ENCODE measurements around the gene SFXN5. TPM values are rescaled to one million over a fixed set of nuclear protein-coding genes. Genes with fewer than 3 reads are reported as not detected.

The SFXN5 gene
- polyA plus RNA-seq, 1 donor (not counting 4 experiments of a cell fraction or from before 2014, with no cell fraction given) = 6.3 TPM

DNA sequence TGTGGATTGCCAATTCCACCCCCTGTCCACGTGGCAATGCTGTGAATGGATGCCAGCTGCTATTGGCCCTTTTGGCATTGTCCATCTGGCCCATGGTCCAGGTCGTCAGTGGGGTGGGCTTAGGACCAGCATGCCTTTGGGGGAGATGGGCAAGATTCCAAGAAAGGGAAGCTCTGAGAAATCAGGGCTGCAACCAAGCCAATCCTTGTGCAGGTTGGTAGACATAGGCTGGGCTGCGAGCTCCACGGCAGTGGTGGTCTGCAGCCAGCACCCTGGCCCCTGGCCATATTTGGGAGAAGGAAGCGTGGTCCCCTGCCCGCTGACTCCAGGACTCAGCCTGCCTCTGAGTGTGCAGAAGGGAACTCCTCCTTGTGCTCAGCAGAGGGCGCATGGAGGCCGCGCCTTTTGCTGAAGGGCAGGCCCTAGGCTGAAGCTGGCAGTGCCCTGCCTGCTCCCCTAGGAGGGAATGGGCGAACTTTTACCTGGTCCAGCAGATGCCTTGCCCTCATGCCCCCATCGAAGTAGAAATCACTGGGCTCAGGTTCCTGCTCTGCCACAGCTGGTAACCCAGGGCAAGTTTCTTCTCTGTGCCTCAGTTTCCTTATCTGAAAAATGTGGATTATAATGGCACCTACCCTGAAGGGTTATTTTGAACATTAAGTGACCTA is 178.9 kb downstream of the SFXN5 start:
- H3K9me3 ChIP-seq (ENCODE audit: control insufficient read depth, low read depth, low read length) = no peaks in the 10 kb centered on the region
- peaks cover 2% of the 10 kb centered on the region for H3K79me2 ChIP-seq (ENCODE audit: control insufficient read depth, insufficient read depth, low read length)
- DNase-seq (ENCODE audit: low read depth, low spot score) (no peak), FAIRE-seq (no peak)
- H3K4me3 ChIP-seq (ENCODE audit: control insufficient read depth in 2 of 3, extremely low read depth in 1 of 3, insufficient read depth in 2 of 3, low read depth in 1 of 3, low read length in 3 of 3) = no peak overlapping the region
- peaks cover 35% of the 10 kb centered on the region for H3K4me1 ChIP-seq (ENCODE audit: control insufficient read depth, extremely low read depth, insufficient read depth, low read length)
- dilution Hi-C loops (cut with MboI; ENCODE audit: extremely low pct_ligation_motif_present, low sequenced_read_pairs) = no loop called here
- TF ChIP-seq EZH2 (IDR thresholded peaks at IDR 0.05; ENCODE audit: low read length) = no peak
- TF ChIP-seq, protein P1, sequence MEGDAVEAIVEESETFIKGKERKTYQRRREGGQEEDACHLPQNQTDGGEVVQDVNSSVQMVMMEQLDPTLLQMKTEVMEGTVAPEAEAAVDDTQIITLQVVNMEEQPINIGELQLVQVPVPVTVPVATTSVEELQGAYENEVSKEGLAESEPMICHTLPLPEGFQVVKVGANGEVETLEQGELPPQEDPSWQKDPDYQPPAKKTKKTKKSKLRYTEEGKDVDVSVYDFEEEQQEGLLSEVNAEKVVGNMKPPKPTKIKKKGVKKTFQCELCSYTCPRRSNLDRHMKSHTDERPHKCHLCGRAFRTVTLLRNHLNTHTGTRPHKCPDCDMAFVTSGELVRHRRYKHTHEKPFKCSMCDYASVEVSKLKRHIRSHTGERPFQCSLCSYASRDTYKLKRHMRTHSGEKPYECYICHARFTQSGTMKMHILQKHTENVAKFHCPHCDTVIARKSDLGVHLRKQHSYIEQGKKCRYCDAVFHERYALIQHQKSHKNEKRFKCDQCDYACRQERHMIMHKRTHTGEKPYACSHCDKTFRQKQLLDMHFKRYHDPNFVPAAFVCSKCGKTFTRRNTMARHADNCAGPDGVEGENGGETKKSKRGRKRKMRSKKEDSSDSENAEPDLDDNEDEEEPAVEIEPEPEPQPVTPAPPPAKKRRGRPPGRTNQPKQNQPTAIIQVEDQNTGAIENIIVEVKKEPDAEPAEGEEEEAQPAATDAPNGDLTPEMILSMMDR (optimal IDR thresholded peaks at IDR 0.05 in 1 of 3, IDR thresholded peaks at IDR 0.05 in 1 of 3, conservative IDR thresholded peaks at IDR 0.05 in 1 of 3; ENCODE audit: extremely low read depth in 1 of 3, insufficient read depth in 2 of 3, low read length in 3 of 3) = peak in 2 of 3 experiments; percentile 70 to 79
- no peak overlapping the region for H3K4me2 ChIP-seq (ENCODE audit: control insufficient read depth, extremely low read depth, insufficient read depth, low read depth, low read length)
- no peak overlapping the region for H3K9ac ChIP-seq (ENCODE audit: control insufficient read depth, extremely low read depth, insufficient read depth, low read length)
- no peaks in the 10 kb centered on the region for H3K9me1 ChIP-seq (ENCODE audit: control insufficient read depth, extremely low read depth, insufficient read depth, low read length)
- peaks cover 3% of the 10 kb centered on the region for H3K27me3 ChIP-seq (ENCODE audit: control insufficient read depth, extremely low read depth, insufficient read depth, low read length)
- peaks cover 5% of the 10 kb centered on the region for H4K20me1 ChIP-seq (ENCODE audit: control insufficient read depth, extremely low read depth, insufficient read depth, low read length)
- no peak overlapping the region for H3K27ac ChIP-seq (ENCODE audit: control insufficient read depth, insufficient read depth, low read length)
- peaks cover 12% of the 10 kb centered on the region in 2 experiments for H3K36me3 ChIP-seq (ENCODE audit: control insufficient read depth in 2 of 2, extremely low read depth in 1 of 2, insufficient read depth in 2 of 2, low read length in 2 of 2)
- no peak overlapping the region for H2AFZ ChIP-seq (ENCODE audit: control insufficient read depth, low read length)

Other genes with a start within 250 kb of the SFXN5 start
- gene EXOC6B, start 245.7 kb downstream of the SFXN5 start, polyA plus RNA-seq = 35.7 to 43.3 TPM (median 37.3 TPM) in 3 replicates
- gene SPR, start 184.3 kb downstream of the SFXN5 start, polyA plus RNA-seq = 25.1 to 33.9 TPM (median 26.0 TPM) in 3 replicates
- gene EMX1, start 154.2 kb downstream of the SFXN5 start, polyA plus RNA-seq = not detected in 3 replicates
- 39.7 to 41.2 TPM (median 40.1 TPM) in 3 replicates for gene RAB11FIP5, start 41.2 kb upstream of the SFXN5 start, polyA plus RNA-seq
- not detected in 3 replicates for gene NOTO, start 130.9 kb upstream of the SFXN5 start, polyA plus RNA-seq
- gene SMYD5, start 142.5 kb upstream of the SFXN5 start, polyA plus RNA-seq = 18.6 to 24.2 TPM (median 19.8 TPM) in 3 replicates
- gene PRADC1, start 161.5 kb upstream of the SFXN5 start, polyA plus RNA-seq = 7.5 to 13.1 TPM (median 8.2 TPM) in 3 replicates
- 329 to 378 TPM (median 357 TPM) in 3 replicates for gene CCT7, start 162.6 kb upstream of the SFXN5 start, polyA plus RNA-seq
- gene FBXO41, start 212.8 kb upstream of the SFXN5 start, polyA plus RNA-seq = 4.1 to 5.2 TPM (median 4.5 TPM) in 3 replicates
- gene EGR4, start 221.8 kb upstream of the SFXN5 start, polyA plus RNA-seq = not detected in 3 replicates